Panc1 (cell line): ENCODE measurements around the gene ATP4A. TPM values are rescaled to one million over a fixed set of nuclear protein-coding genes. Genes with fewer than 3 reads are reported as not detected.

Experiments used
- ATAC-seq: fragments of 200-7000 bp; cut with Tn5 transposase; 2 replicates; pipeline ENCODE4 v1.9.1; 2020; ENCODE audit warnings: mild to moderate bottlenecking, moderate library complexity
- BruUV-seq: library from RNA; stranded (reverse); fragments of 400-500 nt; replicated peaks from 2 replicates; lab custom pipeline; 2021; lab: Mats Ljungman, UMichigan
- CTCF ChIA-PET: fragments of 300-600 bp; sonication (Branson Sonifier 250); formaldehyde crosslinking; loops from one replicate; lab custom pipeline; 2022; ENCODE audit warnings: antibody characterized with exemption; lab: Charles Lee
- POLR2A ChIA-PET: fragments of 300-600 bp; sonication (Branson Sonifier 250); formaldehyde crosslinking; loops from one replicate; lab custom pipeline; 2022; ENCODE audit warnings: antibody characterized with exemption; lab: Charles Lee
- DNase-seq: peaks from one replicate; pipeline ENCODE4 v3.0.0-alpha.2; 2010; ENCODE audit warnings: low read depth, low spot score
- H3K27ac ChIP-seq: 2 replicates; pipeline ENCODE4 v1.5.1; 2011; ENCODE audit warnings: mild to moderate bottlenecking, low read length, inconsistent platforms
- H3K27me3 ChIP-seq: fragments of 200-500 bp; sonication (Bioruptor generic); 2 replicates; pipeline ENCODE4 v1.6.0; 2014; ENCODE audit warnings: low read length, inconsistent platforms; ENCODE audit not compliant: control insufficient read depth, insufficient read depth
- H3K36me3 ChIP-seq: fragments of 200-500 bp; sonication (Bioruptor generic); 2 replicates; pipeline ENCODE4 v1.5.1; 2014; ENCODE audit warnings: inconsistent platforms, mild to moderate bottlenecking, low read length, moderate library complexity; ENCODE audit not compliant: control insufficient read depth, insufficient read depth
- H3K4me1 ChIP-seq: 2 replicates; pipeline ENCODE4 v1.5.1; 2011; ENCODE audit warnings: inconsistent platforms, mild to moderate bottlenecking, low read length, moderate library complexity; ENCODE audit not compliant: control insufficient read depth, insufficient read depth
- H3K4me3 ChIP-seq, 2 experiments: 2 replicates each; pipeline ENCODE4 v1.5.1; 2011 to 2012; ENCODE audit warnings: low read depth in 2 of 2, low read length in 2 of 2, mild to moderate bottlenecking in 2 of 2, inconsistent platforms in 1 of 2, moderate library complexity in 1 of 2
- H3K9me3 ChIP-seq: fragments of 200-500 bp; sonication (Bioruptor generic); 2 replicates; pipeline ENCODE4 v1.5.1; 2014; ENCODE audit warnings: low read depth, mild to moderate bottlenecking, inconsistent platforms, low read length, moderate library complexity; ENCODE audit not compliant: control insufficient read depth, insufficient read depth
- CTCF ChIP-seq: fragments of 450-650 bp; IDR thresholded peaks from 2 replicates; pipeline ENCODE4 v1.5.1; 2017; ENCODE audit warnings: mild to moderate bottlenecking
- POLR2AphosphoS5 ChIP-seq: IDR thresholded peaks from 2 replicates; pipeline ENCODE4 v1.6.1; 2012; ENCODE audit warnings: mild to moderate bottlenecking, low read depth, low read length, moderate library complexity
- SIN3A ChIP-seq: IDR thresholded peaks from 2 replicates; pipeline ENCODE4 v1.6.1; 2012; ENCODE audit warnings: low read depth, mild to moderate bottlenecking, low read length, moderate library complexity, borderline replicate concordance; ENCODE audit not compliant: insufficient read depth
- TCF7L2 ChIP-seq: IDR thresholded peaks from 2 replicates; pipeline ENCODE4 v1.6.1; 2011; ENCODE audit warnings: mild to moderate bottlenecking, low read depth, low read length, inconsistent platforms
- in situ Hi-C: cut with HindIII; loops from 2 replicates; pipeline ENCODE4 v1.10.0; 2016; ENCODE audit warnings: low sequenced_read_pairs, low pct_unique_long_range_greater_than_20kb
- intact Hi-C: fragments of 100-400 bp; cut with micrococcal nuclease; formaldehyde crosslinking; loops from one replicate; pipeline ENCODE4 v1.10.0; 2022; ENCODE audit not compliant: unreplicated experiment
- total RNA-seq: library from RNA; stranded (reverse); gene quantifications from one replicate; pipeline ENCODE4 v1.2.1, GENCODE V29; 2021; ENCODE audit not compliant: unreplicated experiment
- TF ChIP-seq, protein P1 (sequence below), 2 experiments: IDR thresholded peaks; 2 replicates each; pipeline ENCODE4 v1.6.1; 2011 to 2012; ENCODE audit warnings: low read depth in 2 of 2, control low read depth in 1 of 2, low read length in 1 of 2, mild to moderate bottlenecking in 1 of 2, moderate library complexity in 1 of 2; ENCODE audit not compliant: insufficient read depth in 1 of 2

The ATP4A gene
- total RNA-seq, 1 experiment from 2014 or later: not detected

GRCh38 chr19:35517342-35517741 is 46.1 kb downstream of the ATP4A start:
- no peaks in the 10 kb centered on the region for H3K36me3 ChIP-seq
- intact Hi-C loops: no loop called here
- POLR2A ChIA-PET: no interaction called here
- no TSS peak for BruUV-seq
- H3K4me1 ChIP-seq: peaks cover 5% of the 10 kb centered on the region; the same call in 1 of the 2 replicates
- ATAC-seq (no peak), DNase-seq (no peak)
- H3K27me3 ChIP-seq: no peaks in the 10 kb centered on the region
- no peaks in the 10 kb centered on the region for H3K9me3 ChIP-seq
- in situ Hi-C loops: no loop called here
- TF ChIP-seq POLR2AphosphoS5 (no peak), CTCF (no peak), TCF7L2 (no peak), SIN3A (no peak)
- TF ChIP-seq, protein P1, sequence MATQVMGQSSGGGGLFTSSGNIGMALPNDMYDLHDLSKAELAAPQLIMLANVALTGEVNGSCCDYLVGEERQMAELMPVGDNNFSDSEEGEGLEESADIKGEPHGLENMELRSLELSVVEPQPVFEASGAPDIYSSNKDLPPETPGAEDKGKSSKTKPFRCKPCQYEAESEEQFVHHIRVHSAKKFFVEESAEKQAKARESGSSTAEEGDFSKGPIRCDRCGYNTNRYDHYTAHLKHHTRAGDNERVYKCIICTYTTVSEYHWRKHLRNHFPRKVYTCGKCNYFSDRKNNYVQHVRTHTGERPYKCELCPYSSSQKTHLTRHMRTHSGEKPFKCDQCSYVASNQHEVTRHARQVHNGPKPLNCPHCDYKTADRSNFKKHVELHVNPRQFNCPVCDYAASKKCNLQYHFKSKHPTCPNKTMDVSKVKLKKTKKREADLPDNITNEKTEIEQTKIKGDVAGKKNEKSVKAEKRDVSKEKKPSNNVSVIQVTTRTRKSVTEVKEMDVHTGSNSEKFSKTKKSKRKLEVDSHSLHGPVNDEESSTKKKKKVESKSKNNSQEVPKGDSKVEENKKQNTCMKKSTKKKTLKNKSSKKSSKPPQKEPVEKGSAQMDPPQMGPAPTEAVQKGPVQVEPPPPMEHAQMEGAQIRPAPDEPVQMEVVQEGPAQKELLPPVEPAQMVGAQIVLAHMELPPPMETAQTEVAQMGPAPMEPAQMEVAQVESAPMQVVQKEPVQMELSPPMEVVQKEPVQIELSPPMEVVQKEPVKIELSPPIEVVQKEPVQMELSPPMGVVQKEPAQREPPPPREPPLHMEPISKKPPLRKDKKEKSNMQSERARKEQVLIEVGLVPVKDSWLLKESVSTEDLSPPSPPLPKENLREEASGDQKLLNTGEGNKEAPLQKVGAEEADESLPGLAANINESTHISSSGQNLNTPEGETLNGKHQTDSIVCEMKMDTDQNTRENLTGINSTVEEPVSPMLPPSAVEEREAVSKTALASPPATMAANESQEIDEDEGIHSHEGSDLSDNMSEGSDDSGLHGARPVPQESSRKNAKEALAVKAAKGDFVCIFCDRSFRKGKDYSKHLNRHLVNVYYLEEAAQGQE (IDR thresholded peaks at IDR 0.05; ENCODE audit: insufficient read depth in 1 of 2, low read depth in 2 of 2, low read length in 1 of 2): no peak
- no peak overlapping the region for H3K4me3 ChIP-seq
- CTCF ChIA-PET: interaction anchor here (0.6 kb wide), 1 partner anchor 380 kb away, joined by 6 read pairs; no protein-coding TSS in a partner anchor
- H3K27ac ChIP-seq: no peak overlapping the region

GRCh38 chr19:35516310-35516709 is 47.1 kb downstream of the ATP4A start:
- Histone ChIP-seq H3K9me3 (no peaks in the 10 kb centered on the region), H3K4me1 (peaks cover 5% of the 10 kb centered on the region; the same call in 1 of the 2 replicates), H3K4me3 (no peak overlapping the region), H3K36me3 (no peaks in the 10 kb centered on the region), H3K27ac (no peak overlapping the region), H3K27me3 (no peaks in the 10 kb centered on the region)
- ATAC-seq (no peak), DNase-seq (no peak)
- no TSS peak for BruUV-seq
- ChIA-PET POLR2A (interaction anchor here (0.7 kb wide), 1 partner anchor 19 kb away, joined by 3 read pairs; no protein-coding TSS in a partner anchor), CTCF (no interaction called here)
- in situ Hi-C loops: no loop called here
- no peak for TF ChIP-seq SIN3A
- intact Hi-C loops: no loop called here

GRCh38 chr19:35514282-35514809 is 49.1 kb downstream of the ATP4A start:
- Histone ChIP-seq H3K27ac (no peak overlapping the region), H3K4me3 (no peak overlapping the region), H3K36me3 (no peaks in the 10 kb centered on the region; the same call in 1 of the 2 replicates), H3K4me1 (peaks cover 10% of the 10 kb centered on the region; the same call in 1 of the 2 replicates), H3K27me3 (peaks cover 6% of the 10 kb centered on the region), H3K9me3 (no peaks in the 10 kb centered on the region)
- DNase-seq: no peak
- ATAC-seq: no peak
- POLR2A ChIA-PET: no interaction called here
- BruUV-seq: no TSS peak
- in situ Hi-C loops: no loop called here
- intact Hi-C loops: no loop called here
- TF ChIP-seq CTCF (no peak), SIN3A (no peak), POLR2AphosphoS5 (no peak), TCF7L2 (no peak)
- TF ChIP-seq, protein P1 (IDR thresholded peaks at IDR 0.05; ENCODE audit: insufficient read depth in 1 of 2, low read depth in 2 of 2, low read length in 1 of 2): no peak
- CTCF ChIA-PET: interaction anchor here (1.0 kb wide), 1 partner anchor 42 kb away, joined by 3 read pairs; no protein-coding TSS in a partner anchor
